SJSA1 (cell line): ENCODE data around the gene METTL25B. TPM values are rescaled to one million over a fixed set of nuclear protein-coding genes. Genes with fewer than 3 reads are reported as not detected.

Experiments used
- total RNA-seq: library from RNA; depleted of rRNA; stranded (reverse); fragments of >200 nt; shearing (Covaris generic); gene quantifications from 2 replicates; pipeline ENCODE4 v1.2.3, GENCODE V29; 2014; rRNA removed

METTL25B gene
- total RNA-seq, 1 experiment from 2014 or later, result 6.4 TPM

Other genes starting within 250 kb of the METTL25B start
- gene MEF2D, start 227.7 kb upstream of the METTL25B start, total RNA-seq, result 7.0 and 9.8 TPM in 2 replicates
- gene IQGAP3, start 155.9 kb upstream of the METTL25B start, total RNA-seq, result 38.3 and 64.1 TPM in 2 replicates
- gene TTC24, start 148.7 kb upstream of the METTL25B start, total RNA-seq, result not detected in 2 replicates
- gene NAXE, start 136.7 kb upstream of the METTL25B start, total RNA-seq, result 67.9 and 70.6 TPM in 2 replicates
- 10.0 and 18.4 TPM in 2 replicates for gene GPATCH4, start 127.0 kb upstream of the METTL25B start, total RNA-seq
- not detected in 2 replicates for gene HAPLN2, start 109.1 kb upstream of the METTL25B start, total RNA-seq
- gene BCAN, start 86.4 kb upstream of the METTL25B start, total RNA-seq, result not detected in 2 replicates
- 149 and 169 TPM in 2 replicates for gene NES, start 51.1 kb upstream of the METTL25B start, total RNA-seq
- 2.8 and 6.7 TPM in 2 replicates for gene CRABP2, start 22.9 kb upstream of the METTL25B start, total RNA-seq
- gene ISG20L2, start 297 bp downstream of the METTL25B start, total RNA-seq, result 13.8 and 21.5 TPM in 2 replicates
- 70.0 and 126 TPM in 2 replicates for gene MRPL24, start 12.6 kb downstream of the METTL25B start, total RNA-seq
- 324 and 387 TPM in 2 replicates for gene HDGF, start 23.2 kb downstream of the METTL25B start, total RNA-seq
- gene PRCC, start 39.1 kb downstream of the METTL25B start, total RNA-seq, result 36.9 and 37.3 TPM in 2 replicates
- not detected in 2 replicates for gene SH2D2A, start 88.4 kb downstream of the METTL25B start, total RNA-seq
- not detected in 2 replicates for gene INSRR, start 130.6 kb downstream of the METTL25B start, total RNA-seq
- gene NTRK1, start 132.4 kb downstream of the METTL25B start, total RNA-seq, result not detected in 2 replicates
- gene PEAR1, start 165.2 kb downstream of the METTL25B start, total RNA-seq, result 0.53 and 1.0 TPM in 2 replicates
- not detected in 2 replicates for gene LRRC71, start 192.2 kb downstream of the METTL25B start, total RNA-seq